Cardiac muscle cell (in vitro differentiated cells and primary cell): Measurements from ENCODE around the gene SUSD5. TPM values are rescaled to one million over a fixed set of nuclear protein-coding genes. Genes with fewer than 3 reads are reported as not detected.
"Not testable (repeated sequence)": the region's sequence is repeated elsewhere in the genome, so short reads cannot be mapped to it uniquely, and the experiment has no call there.

Experiments
- DNase-seq, 2 donors: peaks; one replicate each; pipeline versions ENCODE4 v3.0.0 to v3.0.0-alpha.2; 2010 to 2017; ENCODE audit warnings: low read depth in 1 of 2, low spot score in 1 of 2
- H3K27ac ChIP-seq: fragments of 200-600 bp; sonication (generic); 2 replicates; pipeline ENCODE4 v1.5.1; 2016
- H3K27me3 ChIP-seq: fragments of 200-600 bp; sonication (generic); 2 replicates; pipeline ENCODE4 v1.6.0; 2016; ENCODE audit warnings: control low read depth
- H3K36me3 ChIP-seq: fragments of 200-600 bp; sonication (generic); 2 replicates; pipeline ENCODE4 v1.5.1; 2016; ENCODE audit warnings: control low read depth
- H3K4me1 ChIP-seq: fragments of 200-600 bp; sonication (generic); 2 replicates; pipeline ENCODE4 v1.8.1; 2017; ENCODE audit warnings: low read depth, mild to moderate bottlenecking, mixed run types
- H3K4me3 ChIP-seq: fragments of 200-600 bp; sonication (generic); 2 replicates; pipeline ENCODE4 v1.5.1; 2016; ENCODE audit warnings: mild to moderate bottlenecking
- H3K9me3 ChIP-seq: fragments of 200-600 bp; sonication (generic); 2 replicates; pipeline ENCODE4 v1.5.1; 2017; ENCODE audit warnings: low read depth, mild to moderate bottlenecking, control low read depth
- polyA plus RNA-seq: library from polyadenylated mRNA; unstranded; fragments of >200 nt; fragmentation: Nextera tagmentation; extraction: Ambion mirVana; gene quantifications from 2 replicates; pipeline ENCODE4 v1.2.1, GENCODE V29; 2016
- total RNA-seq: library from RNA; depleted of rRNA; stranded (reverse); fragments of >200 nt; gene quantifications from 2 replicates; pipeline ENCODE4 v1.2.3, GENCODE V29; 2016
- TF ChIP-seq, protein P1 (sequence below): IDR thresholded peaks from 2 replicates; pipeline ENCODE4 v1.5.1; 2012; ENCODE audit warnings: low read depth, mild to moderate bottlenecking, low read length

Gene SUSD5
- total and polyA plus RNA-seq, 2 experiments from 2014 or later, result 4.3 to 11.0 TPM

DNA sequence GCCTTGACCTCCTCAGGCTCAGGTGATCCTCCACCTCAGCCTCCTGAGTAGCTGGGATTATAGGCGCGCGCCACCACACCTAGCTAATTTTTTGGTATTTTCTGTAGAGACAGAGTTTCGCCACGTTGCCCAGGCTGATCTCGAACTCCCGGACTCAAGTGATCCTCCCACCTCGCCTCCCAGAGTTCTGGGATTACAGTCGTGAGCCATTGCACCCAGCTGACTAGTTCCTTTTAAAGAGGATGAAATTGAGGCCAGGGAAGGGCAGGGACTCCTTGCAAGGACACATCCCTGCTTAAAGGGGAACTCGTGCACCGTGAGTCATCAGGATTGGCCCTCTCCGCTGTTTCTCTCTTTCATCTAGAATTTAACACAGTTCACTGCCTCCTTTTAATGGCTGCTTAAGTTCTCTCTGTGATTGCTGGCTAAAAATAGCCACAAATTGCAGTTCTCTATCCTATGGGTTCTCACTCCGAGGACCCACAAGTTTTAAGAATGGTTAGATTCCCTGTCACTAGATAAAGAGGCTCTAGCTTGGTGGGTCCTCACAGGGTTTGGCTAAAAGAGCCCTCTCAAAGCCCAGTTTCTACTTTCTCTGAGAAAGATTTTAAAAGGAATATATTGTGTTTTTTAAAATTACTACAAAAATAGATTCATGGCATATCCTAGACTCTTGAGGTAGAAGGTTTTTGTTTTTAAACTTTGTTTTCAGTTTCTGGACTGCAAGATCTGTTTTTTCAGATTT is 103.4 kb downstream of the SUSD5 start:
- Histone ChIP-seq H3K27me3 (no peaks in the 10 kb centered on the region), H3K4me3 (peak overlapping the region; percentile 90), H3K27ac (peak overlapping the region; percentile 95), H3K9me3 (no peaks in the 10 kb centered on the region), H3K36me3 (no peaks in the 10 kb centered on the region), H3K4me1 (peaks cover 16% of the 10 kb centered on the region)
- DNase-seq, result peak; percentile 56 to 88
- TF ChIP-seq, protein P1, sequence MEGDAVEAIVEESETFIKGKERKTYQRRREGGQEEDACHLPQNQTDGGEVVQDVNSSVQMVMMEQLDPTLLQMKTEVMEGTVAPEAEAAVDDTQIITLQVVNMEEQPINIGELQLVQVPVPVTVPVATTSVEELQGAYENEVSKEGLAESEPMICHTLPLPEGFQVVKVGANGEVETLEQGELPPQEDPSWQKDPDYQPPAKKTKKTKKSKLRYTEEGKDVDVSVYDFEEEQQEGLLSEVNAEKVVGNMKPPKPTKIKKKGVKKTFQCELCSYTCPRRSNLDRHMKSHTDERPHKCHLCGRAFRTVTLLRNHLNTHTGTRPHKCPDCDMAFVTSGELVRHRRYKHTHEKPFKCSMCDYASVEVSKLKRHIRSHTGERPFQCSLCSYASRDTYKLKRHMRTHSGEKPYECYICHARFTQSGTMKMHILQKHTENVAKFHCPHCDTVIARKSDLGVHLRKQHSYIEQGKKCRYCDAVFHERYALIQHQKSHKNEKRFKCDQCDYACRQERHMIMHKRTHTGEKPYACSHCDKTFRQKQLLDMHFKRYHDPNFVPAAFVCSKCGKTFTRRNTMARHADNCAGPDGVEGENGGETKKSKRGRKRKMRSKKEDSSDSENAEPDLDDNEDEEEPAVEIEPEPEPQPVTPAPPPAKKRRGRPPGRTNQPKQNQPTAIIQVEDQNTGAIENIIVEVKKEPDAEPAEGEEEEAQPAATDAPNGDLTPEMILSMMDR, result no peak

DNA sequence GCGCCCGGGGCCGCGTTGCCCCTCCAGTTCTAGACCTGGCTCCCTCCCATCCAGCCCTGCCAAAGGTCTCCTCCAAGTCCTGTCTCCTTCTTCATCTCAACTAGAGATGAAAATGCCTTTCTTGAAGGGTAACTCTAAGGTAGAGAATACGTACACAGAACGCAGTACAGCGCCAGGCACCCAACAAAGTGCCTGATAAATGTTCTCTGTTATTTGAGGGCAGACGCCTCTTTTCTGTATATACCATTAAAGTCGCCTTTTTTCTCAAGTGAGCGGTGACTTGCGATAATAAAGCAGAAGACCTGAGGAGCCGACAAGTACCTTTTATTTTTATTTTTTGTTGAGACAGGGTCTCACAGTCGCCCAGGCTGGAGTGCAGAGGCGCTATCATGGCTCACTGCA is 104.0 kb downstream of the SUSD5 start:
- Histone ChIP-seq H3K36me3 (no peaks in the 10 kb centered on the region), H3K27me3 (no peaks in the 10 kb centered on the region), H3K4me1 (peaks cover 16% of the 10 kb centered on the region), H3K4me3 (peak overlapping the region; percentile 90), H3K27ac (peak overlapping the region; percentile 95), H3K9me3 (no peaks in the 10 kb centered on the region)
- DNase-seq, result no peak
- TF ChIP-seq, protein P1, result no peak

DNA sequence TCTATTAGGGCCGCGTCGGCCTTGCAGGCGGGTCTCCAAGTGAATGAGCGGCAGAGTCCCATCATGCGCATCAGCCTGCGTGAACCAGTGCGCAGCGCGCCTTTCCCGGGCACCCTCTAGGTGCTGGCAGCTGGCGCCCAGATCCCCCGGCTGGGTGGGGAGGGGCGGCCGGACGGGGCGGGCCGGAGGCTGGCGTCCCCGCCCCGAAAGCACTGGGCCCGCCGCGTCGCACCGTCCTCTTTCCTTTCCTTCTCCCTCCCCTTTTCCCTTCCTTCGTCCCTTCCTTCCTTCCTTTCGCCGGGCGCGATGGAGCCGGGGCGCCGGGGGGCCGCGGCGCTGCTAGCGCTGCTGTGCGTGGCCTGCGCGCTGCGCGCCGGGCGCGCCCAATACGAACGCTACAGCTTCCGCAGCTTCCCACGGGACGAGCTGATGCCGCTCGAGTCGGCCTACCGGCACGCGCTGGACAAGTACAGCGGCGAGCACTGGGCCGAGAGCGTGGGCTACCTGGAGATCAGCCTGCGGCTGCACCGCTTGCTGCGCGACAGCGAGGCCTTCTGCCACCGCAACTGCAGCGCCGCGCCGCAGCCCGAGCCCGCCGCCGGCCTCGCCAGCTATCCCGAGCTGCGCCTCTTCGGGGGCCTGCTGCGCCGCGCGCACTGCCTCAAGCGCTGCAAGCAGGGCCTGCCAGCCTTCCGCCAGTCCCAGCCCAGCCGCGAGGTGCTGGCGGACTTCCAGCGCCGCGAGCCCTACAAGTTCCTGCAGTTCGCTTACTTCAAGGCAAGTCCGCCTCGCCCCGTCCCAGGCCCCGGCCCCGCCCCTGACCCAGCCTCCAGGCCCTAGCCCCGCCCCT is 104.6 kb downstream of the SUSD5 start, which contains the start of gene CRTAP:
CRTAP (plus strand) TSS at position 243 of the 850 bp plus-strand sequence; CDS start at position 307, 64 bp downstream.
- Histone ChIP-seq H3K4me3 (peak within 1 kb of the TSS; percentile 90), H3K9me3 (no peaks in the 10 kb centered on the region), H3K27ac (peak within 1 kb of the TSS; percentile 95), H3K27me3 (no peaks in the 10 kb centered on the region), H3K36me3 (no peaks in the 10 kb centered on the region), H3K4me1 (peaks cover 16% of the 10 kb centered on the region)
- DNase-seq, result peak; percentile 95 to 99
- TF ChIP-seq, protein P1, result no peak

DNA sequence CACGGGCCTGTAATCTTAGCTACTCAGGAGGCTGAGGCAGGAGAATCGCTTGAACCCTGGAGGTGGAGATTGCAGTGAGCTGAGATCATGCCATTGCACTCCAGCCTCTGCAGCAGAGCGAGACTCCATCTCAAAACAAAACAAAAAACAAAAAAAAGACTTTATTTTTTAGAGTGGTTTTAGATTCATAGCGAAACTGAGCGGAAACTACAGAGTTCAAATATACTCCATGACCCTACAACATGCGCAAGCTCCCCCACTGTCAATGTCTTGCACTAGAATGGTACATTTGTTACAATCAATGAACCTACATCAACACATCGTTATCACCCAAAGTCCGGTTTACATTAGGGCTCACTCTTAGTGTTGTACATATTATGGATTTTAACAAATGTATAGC is 107.0 kb downstream of the SUSD5 start:
- H3K4me1 ChIP-seq, result peaks cover 16% of the 10 kb centered on the region
- H3K27me3 ChIP-seq, result no peaks in the 10 kb centered on the region
- no peak for DNase-seq
- H3K36me3 ChIP-seq, result no peaks in the 10 kb centered on the region
- no peak overlapping the region for H3K27ac ChIP-seq
- H3K4me3 ChIP-seq, result no peak overlapping the region
- H3K9me3 ChIP-seq, result no peaks in the 10 kb centered on the region
- TF ChIP-seq, protein P1, result no peak

DNA sequence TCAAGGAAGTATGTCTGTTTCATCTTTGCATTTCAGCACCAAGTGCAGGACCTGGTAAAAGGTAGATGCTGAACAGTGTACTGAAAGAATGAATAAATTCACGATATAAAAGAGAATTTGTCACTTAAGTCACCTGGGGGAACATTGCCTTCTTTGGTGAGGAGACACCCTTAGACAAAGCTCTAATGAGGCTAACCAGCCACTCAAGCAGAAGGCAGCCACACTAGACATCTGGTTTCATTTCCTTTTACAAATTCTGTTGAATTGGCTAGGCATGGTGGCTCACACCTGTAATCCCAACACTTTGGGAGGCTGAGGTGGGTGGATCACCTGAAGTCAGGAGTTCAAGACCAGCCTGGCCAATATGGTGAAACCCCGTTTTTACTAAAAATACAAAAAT is 111.8 kb downstream of the SUSD5 start:
- H3K27ac ChIP-seq, H3K4me3 ChIP-seq: not testable (repeated sequence)

More for the DNA sequence above, 111.8 kb downstream of the SUSD5 start:
- not testable (repeated sequence) for DNase-seq, H3K4me1 ChIP-seq, H3K36me3 ChIP-seq, H3K9me3 ChIP-seq, H3K27me3 ChIP-seq
